Measurements from ENCODE around the gene DTWD2. TPM values are rescaled to one million over a fixed set of nuclear protein-coding genes. Genes with fewer than 3 reads are reported as not detected.
A peak's percentile ranks its signal among the peaks of the same experiment; 100 is the strongest.
"Not testable (repeated sequence)": the region's sequence is repeated elsewhere in the genome, so short reads cannot be mapped to it uniquely, and the experiment has no call there.

The DTWD2 gene
- polyA plus RNA-seq, 1 donor from 2014 or later: 4.0 TPM

GRCh38 chr5:118981783-118982182 lies 6.6 kb downstream of the DTWD2 start:
- no peaks in the 10 kb centered on the region for H3K27me3 Mint-ChIP-seq
- peak overlapping the region in 1 of 3 donors; percentile 33 for H3K27ac Mint-ChIP-seq

DNA sequence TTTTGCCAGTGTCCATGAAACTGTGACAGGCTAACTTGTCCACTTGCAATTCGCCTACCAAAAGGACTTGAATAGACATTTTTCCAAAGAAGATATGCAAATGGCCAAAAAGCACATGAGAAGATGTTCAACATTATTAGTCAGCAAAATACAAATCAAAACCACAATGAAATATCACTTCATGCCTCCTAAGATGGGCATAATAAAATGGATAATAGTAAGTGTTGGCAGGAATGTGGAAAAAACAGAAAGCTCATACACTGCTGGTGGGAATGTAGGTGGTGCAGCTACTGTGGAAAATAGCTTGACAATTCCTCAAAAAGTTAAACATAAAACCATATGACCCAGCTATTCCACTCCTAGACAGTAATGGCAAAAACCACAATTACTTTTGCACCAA lies 7.9 kb downstream of the DTWD2 start:
- peaks cover 13% of the 10 kb centered on the region for H3K36me3 Mint-ChIP-seq

More at GRCh38 chr5:118981783-118982182, 6.6 kb downstream of the DTWD2 start:
- Mint-ChIP-seq H3K4me3 (no peak overlapping the region), H3K4me1 (peaks cover 0 to 9% (median 4%) of the 10 kb centered on the region in 3 donors), H3K36me3 (peaks cover 6% of the 10 kb centered on the region), H3K9me3 (peaks cover 0 to 6% (median 0%) of the 10 kb centered on the region in 3 donors)

DNA sequence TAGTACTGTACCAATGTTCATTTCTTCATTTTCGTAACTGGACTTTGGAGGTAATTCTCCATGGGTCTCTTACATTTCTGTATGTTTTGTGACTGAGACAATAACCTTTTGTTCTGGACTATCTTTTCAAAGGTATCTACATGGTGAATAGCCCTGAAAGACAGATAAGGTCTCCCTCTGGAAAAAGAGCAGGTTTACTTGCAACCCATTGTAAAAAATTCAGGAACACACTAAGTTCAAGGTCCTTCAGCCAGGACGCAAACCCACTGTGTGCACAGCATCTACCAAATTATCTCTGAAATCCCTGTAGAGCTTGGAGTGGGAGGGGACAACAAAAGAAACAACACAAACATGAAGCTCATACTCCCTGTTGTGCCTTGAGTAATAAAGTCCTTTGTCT lies 8.3 kb downstream of the DTWD2 start:
- peaks cover 0 to 11% (median 0%) of the 10 kb centered on the region in 3 donors for H3K9me3 Mint-ChIP-seq
- no peak overlapping the region for H3K27ac Mint-ChIP-seq
- peaks cover 6 to 8% (median 8%) of the 10 kb centered on the region in 3 donors for H3K4me1 Mint-ChIP-seq
- H3K4me3 Mint-ChIP-seq: no peak overlapping the region
- H3K36me3 Mint-ChIP-seq: peaks cover 14% of the 10 kb centered on the region
- H3K27me3 Mint-ChIP-seq: no peaks in the 10 kb centered on the region

More for the DNA sequence above, 7.9 kb downstream of the DTWD2 start:
- H3K27ac Mint-ChIP-seq: no peak overlapping the region
- no peak overlapping the region for H3K4me3 Mint-ChIP-seq
- peaks cover 0 to 11% (median 0%) of the 10 kb centered on the region in 3 donors for H3K9me3 Mint-ChIP-seq
- no peaks in the 10 kb centered on the region for H3K27me3 Mint-ChIP-seq
- peaks cover 4 to 8% (median 8%) of the 10 kb centered on the region in 3 donors for H3K4me1 Mint-ChIP-seq

DNA sequence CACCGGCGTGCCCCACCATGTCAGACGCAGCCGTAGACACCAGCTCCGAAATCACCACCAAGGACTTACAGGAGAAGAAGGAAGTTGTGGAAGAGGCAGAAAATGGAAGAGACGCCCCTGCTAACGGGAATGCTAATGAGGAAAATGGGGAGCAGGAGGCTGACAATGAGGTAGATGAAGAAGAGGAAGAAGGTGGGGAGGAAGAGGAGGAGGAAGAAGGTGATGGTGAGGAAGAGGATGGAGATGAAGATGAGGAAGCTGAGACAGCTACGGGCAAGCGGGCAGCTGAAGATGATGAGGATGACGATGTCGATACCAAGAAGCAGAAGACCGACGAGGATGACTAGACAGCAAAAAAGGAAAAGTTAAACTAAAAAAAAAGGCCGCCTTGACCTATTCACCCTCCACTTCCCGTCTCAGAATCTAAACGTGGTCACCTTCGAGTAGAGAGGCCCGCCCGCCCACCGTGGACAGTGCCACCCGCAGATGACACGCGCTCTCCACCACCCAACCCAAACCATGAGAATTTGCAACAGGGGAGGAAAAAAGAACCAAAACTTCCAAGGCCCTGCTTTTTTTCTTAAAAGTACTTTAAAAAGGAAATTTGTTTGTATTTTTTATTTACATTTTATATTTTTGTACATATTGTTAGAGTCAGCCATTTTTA lies 14.4 kb downstream of the DTWD2 start:
- H3K27ac Mint-ChIP-seq, H3K27me3 Mint-ChIP-seq: not testable (repeated sequence)
- peak overlapping the region in 1 of 4 donors; percentile 19 for H3K4me3 Mint-ChIP-seq
- H3K9me3 Mint-ChIP-seq: peaks cover 0 to 11% (median 0%) of the 10 kb centered on the region in 3 donors
- H3K4me1 Mint-ChIP-seq: peaks cover 4 to 12% (median 8%) of the 10 kb centered on the region in 3 donors
- H3K36me3 Mint-ChIP-seq: peaks cover 18% of the 10 kb centered on the region

DNA sequence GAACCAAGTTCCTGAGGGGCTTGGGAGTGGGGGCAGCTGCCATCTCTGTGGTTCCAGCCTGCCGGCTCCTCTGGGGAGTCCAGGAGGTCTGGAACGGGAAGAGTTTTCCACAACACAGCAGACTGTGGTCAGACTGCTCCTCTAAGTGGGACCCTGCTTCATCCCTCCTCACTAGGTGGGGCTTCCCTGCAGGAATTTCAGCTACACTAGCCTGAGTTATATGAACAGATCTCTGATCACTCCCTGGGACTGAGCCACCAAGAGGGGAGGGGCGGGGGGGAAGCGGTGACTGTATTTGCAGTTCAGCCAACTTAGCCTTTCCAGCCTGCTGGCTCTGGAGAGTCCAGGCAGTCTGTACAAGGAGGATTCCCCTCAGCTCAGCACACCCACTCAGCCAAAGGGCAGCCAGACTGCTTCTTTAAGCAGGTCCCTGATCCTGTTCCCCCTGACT lies 19.4 kb downstream of the DTWD2 start:
- Mint-ChIP-seq H3K27ac (no peak overlapping the region), H3K36me3 (peaks cover 4% of the 10 kb centered on the region), H3K4me1 (peaks cover 5 to 7% (median 7%) of the 10 kb centered on the region in 3 donors), H3K9me3 (no peaks in the 10 kb centered on the region), H3K27me3 (no peaks in the 10 kb centered on the region), H3K4me3 (no peak overlapping the region)

GRCh38 chr5:118968406-118968911 lies 19.9 kb downstream of the DTWD2 start:
- Mint-ChIP-seq H3K4me3 (no peak overlapping the region), H3K36me3 (peaks cover 4% of the 10 kb centered on the region), H3K27me3 (no peaks in the 10 kb centered on the region), H3K27ac (no peak overlapping the region), H3K4me1 (peaks cover 5 to 7% (median 7%) of the 10 kb centered on the region in 3 donors), H3K9me3 (no peaks in the 10 kb centered on the region)

DNA sequence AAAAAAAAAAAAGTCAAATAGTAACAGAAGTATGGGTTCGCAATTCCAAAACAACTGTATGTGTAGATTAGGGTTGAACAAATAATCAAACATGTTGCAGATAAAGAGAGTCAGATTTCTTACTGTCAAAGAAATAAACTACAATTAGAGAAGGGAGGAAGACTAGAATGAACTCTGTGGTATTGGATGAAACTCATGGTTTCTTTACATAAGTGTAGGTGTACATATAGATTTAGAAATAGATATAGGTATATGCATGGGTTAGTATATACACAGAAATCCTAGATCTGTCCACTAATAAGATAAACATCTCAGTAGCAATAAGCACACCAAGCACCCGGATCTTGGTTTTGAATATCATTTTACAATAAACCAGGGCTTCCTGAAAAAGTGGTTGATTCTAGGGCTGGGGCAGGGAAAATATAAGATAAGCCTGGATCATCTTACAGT lies 21.3 kb downstream of the DTWD2 start:
- H3K4me1 Mint-ChIP-seq: peaks cover 6 to 7% (median 7%) of the 10 kb centered on the region in 3 donors
- H3K27ac Mint-ChIP-seq: no peak overlapping the region
- H3K27me3 Mint-ChIP-seq: no peaks in the 10 kb centered on the region
- no peaks in the 10 kb centered on the region for H3K36me3 Mint-ChIP-seq
- H3K4me3 Mint-ChIP-seq: no peak overlapping the region
- H3K9me3 Mint-ChIP-seq: no peaks in the 10 kb centered on the region

DNA sequence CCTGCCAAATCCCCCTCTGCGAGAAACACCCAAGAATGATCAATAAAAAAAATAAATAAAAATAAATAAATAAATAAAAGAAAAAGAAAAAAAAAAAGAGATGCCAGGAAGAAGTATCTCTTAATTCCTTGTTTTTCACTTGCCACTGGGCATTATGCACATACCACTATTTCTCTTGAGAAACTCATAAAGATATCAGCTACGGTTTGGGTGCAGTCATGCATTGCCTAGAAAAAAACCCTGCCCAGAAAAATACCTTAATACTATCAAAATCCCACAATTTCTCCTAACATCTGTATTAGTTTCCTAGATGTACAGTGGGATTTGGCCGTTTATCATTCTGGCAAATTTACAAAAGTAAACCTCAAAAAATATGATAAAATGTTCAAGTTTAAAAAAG lies 22.5 kb downstream of the DTWD2 start:
- Mint-ChIP-seq H3K4me3 (no peak overlapping the region), H3K4me1 (peaks cover 6 to 7% (median 7%) of the 10 kb centered on the region in 3 donors), H3K27ac (no peak overlapping the region), H3K36me3 (no peaks in the 10 kb centered on the region), H3K9me3 (no peaks in the 10 kb centered on the region), H3K27me3 (no peaks in the 10 kb centered on the region)

DNA sequence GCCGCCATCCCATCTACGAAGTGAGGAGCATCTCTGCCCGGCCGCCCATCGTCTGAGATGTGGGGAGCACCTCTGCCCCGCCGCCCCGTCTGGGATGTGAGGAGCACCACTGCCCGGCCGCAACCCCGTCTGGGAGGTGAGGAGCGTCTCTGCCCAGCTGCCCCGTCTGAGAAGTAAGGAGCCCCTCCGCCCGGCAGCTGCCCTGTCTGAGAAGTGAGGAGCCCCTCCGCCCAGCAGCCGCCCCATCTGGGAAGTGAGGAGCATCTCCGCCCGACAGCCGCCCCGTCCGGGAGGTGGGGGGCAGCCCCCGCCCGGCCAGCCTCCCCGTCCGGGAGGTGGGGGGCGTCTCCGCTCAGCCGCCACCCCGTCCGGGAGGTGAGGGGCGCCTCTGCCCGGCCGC lies 23.4 kb downstream of the DTWD2 start:
- not testable (repeated sequence) for H3K27me3 Mint-ChIP-seq, H3K36me3 Mint-ChIP-seq, H3K4me1 Mint-ChIP-seq, H3K9me3 Mint-ChIP-seq, H3K4me3 Mint-ChIP-seq, H3K27ac Mint-ChIP-seq

GRCh38 chr5:118964388-118964787 lies 24.0 kb downstream of the DTWD2 start:
- not testable (repeated sequence) for H3K4me3 Mint-ChIP-seq, H3K27me3 Mint-ChIP-seq, H3K36me3 Mint-ChIP-seq, H3K27ac Mint-ChIP-seq, H3K9me3 Mint-ChIP-seq, H3K4me1 Mint-ChIP-seq

- Mint-ChIP-seq H3K27me3 (no peaks in the 10 kb centered on the region), H3K36me3 (peaks cover 7% of the 10 kb centered on the region), H3K27ac (no peak overlapping the region), H3K4me1 (peaks cover under 1 to 6% (median 5%) of the 10 kb centered on the region in 3 donors), H3K9me3 (peaks cover 2 to 5% (median 2%) of the 10 kb centered on the region in 3 donors), H3K4me3 (no peak overlapping the region)
Measured at GRCh38 chr5:118963169-118963568, 25.2 kb downstream of the DTWD2 start.

DNA sequence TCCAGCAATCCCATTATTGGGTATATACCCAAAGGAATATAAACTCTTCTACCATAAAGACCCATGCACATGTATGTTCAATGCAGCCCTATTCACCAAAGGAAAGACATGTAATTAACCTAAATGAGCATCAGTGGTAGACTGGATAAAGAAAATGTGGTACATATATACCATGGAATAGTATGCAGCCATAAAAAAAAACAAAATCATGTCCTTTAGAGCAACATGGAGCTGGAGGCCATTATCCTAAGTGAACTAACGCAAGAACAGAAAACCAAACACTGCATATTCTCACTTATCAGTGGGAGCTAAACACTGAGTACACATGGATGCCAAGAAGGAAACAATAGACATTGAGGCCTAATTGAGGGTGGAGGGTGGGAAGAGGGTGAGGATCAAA lies 27.8 kb downstream of the DTWD2 start:
- Mint-ChIP-seq H3K27me3 (no peaks in the 10 kb centered on the region), H3K36me3 (peaks cover 7% of the 10 kb centered on the region), H3K9me3 (peaks cover 2 to 5% (median 2%) of the 10 kb centered on the region in 3 donors), H3K4me1 (peaks cover 0 to 2% (median 0%) of the 10 kb centered on the region in 3 donors), H3K4me3 (no peak overlapping the region), H3K27ac (no peak overlapping the region)

GRCh38 chr5:118956727-118957126 lies 31.6 kb downstream of the DTWD2 start:
- Mint-ChIP-seq H3K36me3 (peaks cover 7% of the 10 kb centered on the region), H3K9me3 (peaks cover 2 to 5% (median 4%) of the 10 kb centered on the region in 3 donors), H3K4me3 (no peak overlapping the region), H3K4me1 (peaks cover 0 to 2% (median 2%) of the 10 kb centered on the region in 3 donors), H3K27me3 (no peaks in the 10 kb centered on the region), H3K27ac (no peak overlapping the region)

GRCh38 chr5:118953652-118954005 lies 34.7 kb downstream of the DTWD2 start:
- Mint-ChIP-seq H3K27me3 (no peaks in the 10 kb centered on the region), H3K27ac (no peak overlapping the region), H3K9me3 (peaks cover 0 to 1% (median 0%) of the 10 kb centered on the region in 3 donors), H3K36me3 (peaks cover 13% of the 10 kb centered on the region), H3K4me1 (peaks cover 0 to 4% (median 2%) of the 10 kb centered on the region in 3 donors), H3K4me3 (no peak overlapping the region)

DNA sequence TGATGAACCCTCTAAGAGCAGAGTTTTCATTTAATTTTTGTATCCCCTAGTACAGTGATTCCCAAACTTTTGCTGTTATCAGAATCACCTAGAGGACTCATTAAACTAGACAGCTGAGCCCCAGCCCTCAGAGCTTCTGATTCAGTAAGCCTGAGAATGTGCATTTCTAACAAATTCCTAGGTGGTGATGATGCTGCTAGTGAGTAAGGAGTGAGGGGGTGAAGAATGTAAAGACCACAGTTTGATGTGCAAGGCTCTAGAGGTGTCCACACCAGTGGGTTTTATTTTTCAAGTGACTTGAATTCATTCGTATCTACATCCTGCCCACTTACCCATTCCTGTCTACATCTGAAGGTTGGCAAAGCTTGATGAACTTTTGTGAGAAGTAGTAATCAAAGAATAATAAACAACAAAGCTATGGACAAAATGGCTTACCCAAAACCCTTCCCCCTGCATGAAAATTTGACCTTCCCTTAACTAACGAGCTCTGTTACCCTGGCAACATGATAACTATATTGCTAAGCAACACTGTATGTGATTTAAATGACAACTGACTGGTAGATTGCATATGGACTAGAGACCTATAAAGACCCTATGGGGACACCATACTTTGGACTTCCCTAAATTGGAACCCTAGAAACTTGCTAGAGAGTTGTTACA lies 35.2 kb downstream of the DTWD2 start:
- H3K27me3 Mint-ChIP-seq: no peaks in the 10 kb centered on the region
- H3K27ac Mint-ChIP-seq: peak overlapping the region in 1 of 3 donors; percentile 32
- peaks cover 0 to 4% (median 2%) of the 10 kb centered on the region in 3 donors for H3K4me1 Mint-ChIP-seq
- no peak overlapping the region for H3K4me3 Mint-ChIP-seq
- H3K9me3 Mint-ChIP-seq: peaks cover 0 to 1% (median 0%) of the 10 kb centered on the region in 3 donors
- H3K36me3 Mint-ChIP-seq: peaks cover 9% of the 10 kb centered on the region

All from IgD-negative memory B cell (primary cell).